K562 (cell line): Measurements from ENCODE around the gene PBOV1.

Experiments
- BRCA1 ChIP-seq, 2 experiments: fragments of 450-650 bp in 1 of 2; sonication (generic) in 1 of 2; formaldehyde crosslinking in 1 of 2; IDR thresholded peaks; 2 replicates each; pipeline versions ENCODE4 v1.5.0 to v1.6.1; 2017 to 2020; ENCODE audit warnings: mild to moderate bottlenecking in 1 of 2, missing genetic modification reagents in 1 of 2
- FOS ChIP-seq: IDR thresholded peaks from 3 replicates; pipeline ENCODE4 v1.6.1; 2011; ENCODE audit not compliant: insufficient read length; ENCODE audit errors: extremely low read depth
- HNRNPLL ChIP-seq: fragments of 200-400 bp; formaldehyde crosslinking; IDR thresholded peaks from 2 replicates; pipeline ENCODE4 v1.6.1; 2017; ENCODE audit warnings: low read length, low read depth, mild to moderate bottlenecking; ENCODE audit not compliant: poor library complexity, severe bottlenecking
- JUN ChIP-seq, 2 experiments: sonication (generic) in 1 of 2; formaldehyde crosslinking in 1 of 2; IDR thresholded peaks; 2 replicates each; pipeline versions ENCODE4 v1.6.1 to v1.8.0; 2012 to 2022; ENCODE audit warnings: borderline replicate concordance in 2 of 2, mild to moderate bottlenecking in 2 of 2, improper control_type of control experiment in 1 of 2, low read depth in 1 of 2, low read length in 1 of 2, missing genetic modification reagents in 1 of 2
- MEF2A ChIP-seq: IDR thresholded peaks from 2 replicates; pipeline ENCODE4 v1.6.1; 2011; ENCODE audit warnings: low read depth, mild to moderate bottlenecking, low read length, moderate library complexity; ENCODE audit not compliant: control insufficient read depth
- TBL1XR1 ChIP-seq, 2 experiments: IDR thresholded peaks; 2 replicates each; pipeline ENCODE4 v1.6.1; 2012; ENCODE audit warnings: improper control_type of control experiment in 2 of 2, low read length in 2 of 2, mild to moderate bottlenecking in 1 of 2
- ZBTB7A ChIP-seq: IDR thresholded peaks from 2 replicates; pipeline ENCODE4 v1.6.1; 2011; ENCODE audit warnings: low read depth, mild to moderate bottlenecking, low read length, moderate library complexity, borderline replicate concordance; ENCODE audit not compliant: control insufficient read depth
- TF ChIP-seq, protein P1 (sequence below), 3 experiments: IDR thresholded peaks in 2 of 3; conservative IDR thresholded peaks in 1 of 3; 2 replicates each; pipeline ENCODE4 v1.5.1; 2011 to 2012; ENCODE audit warnings: low read length in 3 of 3, mild to moderate bottlenecking in 3 of 3, control low read depth in 2 of 3, improper control_type of control experiment in 1 of 3, inconsistent platforms in 1 of 3, low read depth in 1 of 3, mixed read lengths in 1 of 3, moderate library complexity in 1 of 3; ENCODE audit not compliant: insufficient read depth in 2 of 3
- TF ChIP-seq, protein P2 (sequence below): sonication (generic); formaldehyde crosslinking; IDR thresholded peaks from 2 replicates; pipeline ENCODE4 v1.8.0; 2022; ENCODE audit warnings: missing genetic modification reagents, mild to moderate bottlenecking, borderline replicate concordance

- no peak for TF ChIP-seq MEF2A
- TF ChIP-seq, protein P1, sequence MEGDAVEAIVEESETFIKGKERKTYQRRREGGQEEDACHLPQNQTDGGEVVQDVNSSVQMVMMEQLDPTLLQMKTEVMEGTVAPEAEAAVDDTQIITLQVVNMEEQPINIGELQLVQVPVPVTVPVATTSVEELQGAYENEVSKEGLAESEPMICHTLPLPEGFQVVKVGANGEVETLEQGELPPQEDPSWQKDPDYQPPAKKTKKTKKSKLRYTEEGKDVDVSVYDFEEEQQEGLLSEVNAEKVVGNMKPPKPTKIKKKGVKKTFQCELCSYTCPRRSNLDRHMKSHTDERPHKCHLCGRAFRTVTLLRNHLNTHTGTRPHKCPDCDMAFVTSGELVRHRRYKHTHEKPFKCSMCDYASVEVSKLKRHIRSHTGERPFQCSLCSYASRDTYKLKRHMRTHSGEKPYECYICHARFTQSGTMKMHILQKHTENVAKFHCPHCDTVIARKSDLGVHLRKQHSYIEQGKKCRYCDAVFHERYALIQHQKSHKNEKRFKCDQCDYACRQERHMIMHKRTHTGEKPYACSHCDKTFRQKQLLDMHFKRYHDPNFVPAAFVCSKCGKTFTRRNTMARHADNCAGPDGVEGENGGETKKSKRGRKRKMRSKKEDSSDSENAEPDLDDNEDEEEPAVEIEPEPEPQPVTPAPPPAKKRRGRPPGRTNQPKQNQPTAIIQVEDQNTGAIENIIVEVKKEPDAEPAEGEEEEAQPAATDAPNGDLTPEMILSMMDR (IDR thresholded peaks at IDR 0.05 in 2 of 3, conservative IDR thresholded peaks at IDR 0.05 in 1 of 3; ENCODE audit: insufficient read depth in 2 of 3, low read depth in 1 of 3, low read length in 3 of 3): no peak
- TF ChIP-seq HNRNPLL: no peak
- TF ChIP-seq JUN (IDR thresholded peaks at IDR 0.05; ENCODE audit: borderline replicate concordance, low read depth, low read length): no peak
- no peak for TF ChIP-seq JUN (CRISPR knock-in tag; IDR thresholded peaks at IDR 0.05; ENCODE audit: borderline replicate concordance)
- TF ChIP-seq BRCA1 (IDR thresholded peaks at IDR 0.05): no peak
- TF ChIP-seq BRCA1 (CRISPR knock-in tag; IDR thresholded peaks at IDR 0.05): no peak
- no peak for TF ChIP-seq FOS
- TF ChIP-seq, protein P2, sequence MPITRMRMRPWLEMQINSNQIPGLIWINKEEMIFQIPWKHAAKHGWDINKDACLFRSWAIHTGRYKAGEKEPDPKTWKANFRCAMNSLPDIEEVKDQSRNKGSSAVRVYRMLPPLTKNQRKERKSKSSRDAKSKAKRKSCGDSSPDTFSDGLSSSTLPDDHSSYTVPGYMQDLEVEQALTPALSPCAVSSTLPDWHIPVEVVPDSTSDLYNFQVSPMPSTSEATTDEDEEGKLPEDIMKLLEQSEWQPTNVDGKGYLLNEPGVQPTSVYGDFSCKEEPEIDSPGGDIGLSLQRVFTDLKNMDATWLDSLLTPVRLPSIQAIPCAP (CRISPR knock-in tag): no peak
- no peak for TF ChIP-seq TBL1XR1 (IDR thresholded peaks at IDR 0.05; ENCODE audit: low read length in 2 of 2)
- no peak for TF ChIP-seq ZBTB7A
These were observed 42.7 kb downstream of the PBOV1 start for GRCh38 chr6:138175596-138175995.
